Inferior parietal cortex (tissue), 1 donor: ENCODE results near the gene APOL1.
A peak's percentile ranks its signal among the peaks of the same experiment; 100 is the strongest.

Experiments used
- DNase-seq: peaks from one replicate; pipeline ENCODE4 v3.0.0-alpha.2; 2016; ENCODE audit errors: extremely low spot score

Gene APOL1

DNA sequence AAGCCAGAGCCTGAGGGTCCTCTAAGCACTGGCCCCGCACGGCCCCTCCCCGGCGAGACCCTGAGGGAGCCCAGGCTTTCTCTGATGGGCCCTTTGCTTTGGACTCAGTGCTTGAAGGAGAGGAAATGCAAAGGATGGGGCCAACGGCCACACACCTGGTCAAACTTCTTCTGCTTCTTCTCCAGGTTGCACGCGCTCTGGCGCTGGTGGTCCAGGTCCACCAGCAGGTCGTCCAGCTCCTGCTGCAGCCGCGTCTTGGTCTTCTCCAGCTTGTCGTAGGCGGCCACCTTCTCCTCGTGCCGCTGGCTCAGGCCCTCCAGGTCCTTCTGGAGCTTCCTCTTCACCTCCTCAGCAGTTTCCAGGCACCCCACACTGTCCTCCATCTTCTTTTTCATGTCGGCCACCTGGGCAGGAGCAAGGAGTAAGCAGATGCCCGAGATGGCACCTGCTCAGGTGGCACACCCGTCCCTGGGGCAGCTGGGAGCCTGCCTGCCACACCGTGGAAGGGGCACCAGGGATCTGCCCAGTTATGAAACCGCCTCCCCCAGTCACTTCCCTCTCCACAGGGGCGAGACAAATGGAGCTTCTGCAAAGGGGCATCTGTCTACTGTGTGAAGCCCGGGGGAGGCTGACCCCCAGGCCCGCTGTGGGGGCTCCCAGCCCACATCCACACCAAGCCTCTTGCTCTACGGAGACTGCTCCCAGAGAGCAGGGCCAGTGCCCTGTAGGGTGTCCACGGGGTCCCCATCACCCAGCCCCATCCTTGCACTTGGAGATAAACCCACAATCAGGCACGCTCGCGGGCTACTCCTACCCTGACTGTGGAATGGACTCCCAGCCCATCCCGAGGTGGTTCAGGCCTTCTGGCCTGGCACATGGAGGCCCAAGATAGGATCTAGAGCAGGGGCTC lies 39.2 kb downstream of the APOL1 start:
- no peak for DNase-seq

DNA sequence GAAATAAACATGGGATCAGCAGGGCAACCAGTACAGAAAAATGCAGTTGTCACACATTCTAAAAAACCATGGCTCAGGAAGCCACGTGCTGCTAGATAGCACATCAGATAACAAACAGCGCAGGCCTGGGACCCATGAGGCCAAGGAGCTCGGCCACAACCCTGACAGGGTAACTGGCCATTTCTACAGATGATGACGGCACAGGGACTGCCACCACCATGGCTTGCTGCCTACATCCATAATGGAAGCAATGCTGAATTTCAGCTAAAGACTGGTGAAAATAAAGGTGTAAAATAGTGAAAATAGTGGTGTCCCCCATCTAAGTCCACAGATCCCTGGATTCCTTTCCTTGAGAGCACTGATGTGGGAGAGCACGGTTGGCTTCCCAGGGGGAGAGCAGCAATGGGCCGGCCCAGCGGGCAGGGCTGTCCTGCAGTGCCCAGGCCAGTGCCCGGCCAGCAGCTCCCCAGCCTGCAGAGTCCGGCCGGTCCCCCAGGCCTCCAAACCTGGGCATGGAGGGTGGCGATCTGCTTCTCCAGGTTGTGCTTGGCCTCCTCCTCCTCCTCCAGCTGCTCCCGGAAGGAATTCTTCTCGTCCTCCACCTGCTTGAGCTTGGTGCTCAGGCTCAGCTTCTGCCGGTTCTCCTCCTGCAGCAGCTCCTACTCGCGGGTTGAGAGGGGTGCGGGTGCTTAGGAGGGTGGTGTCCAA lies 40.0 kb downstream of the APOL1 start:
- no peak for DNase-seq

DNA sequence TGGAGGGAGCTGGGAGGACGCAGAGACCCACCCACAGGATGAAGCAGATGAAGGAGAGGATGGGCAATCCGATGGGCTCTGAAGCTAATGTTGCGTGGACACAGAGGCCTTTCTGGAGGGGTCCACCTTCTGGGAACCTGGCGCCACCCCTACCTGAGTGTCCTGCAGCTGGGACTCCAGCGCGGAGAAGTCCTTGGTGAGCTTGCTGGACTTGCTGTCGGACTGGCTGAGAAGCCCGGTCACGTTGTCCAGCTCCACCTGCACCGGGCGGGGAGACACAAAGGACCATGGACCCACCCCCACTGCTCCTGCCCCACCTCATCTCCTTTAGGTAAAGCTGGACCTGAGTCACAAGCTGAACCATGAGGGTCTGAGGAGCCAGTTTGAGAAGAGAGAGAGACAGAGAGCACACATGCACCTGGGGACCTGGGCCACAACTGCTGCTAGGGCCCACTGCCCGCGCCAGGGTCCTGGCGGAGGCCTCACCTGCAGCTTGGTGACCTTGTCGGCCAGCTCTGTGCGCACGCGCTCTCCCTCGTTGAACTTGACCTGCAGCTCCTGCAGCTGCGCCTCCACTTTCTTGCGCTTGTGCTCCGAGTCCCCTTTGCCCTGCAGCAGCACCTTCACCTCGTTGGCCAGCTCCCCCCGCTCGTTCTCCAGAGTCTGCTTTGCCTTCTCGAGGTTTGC lies 40.8 kb downstream of the APOL1 start:
- no peak for DNase-seq

DNA sequence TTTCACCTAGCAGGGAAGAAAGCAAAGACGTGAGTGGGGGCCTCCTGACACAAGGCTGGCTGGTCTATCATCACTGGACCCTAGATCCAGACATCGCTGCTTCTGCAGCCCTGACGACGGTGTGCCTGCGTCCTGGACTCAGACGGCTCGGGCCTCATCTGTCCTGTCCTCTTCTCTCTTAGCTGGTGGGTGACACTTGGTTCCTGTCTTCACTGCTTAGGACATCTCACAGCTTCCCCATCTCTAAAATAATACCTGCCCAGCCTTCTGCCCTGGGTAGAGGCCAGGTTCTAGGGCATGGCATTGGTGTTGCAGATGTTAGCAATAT lies 41.3 kb downstream of the APOL1 start:
- DNase-seq = no peak

DNA sequence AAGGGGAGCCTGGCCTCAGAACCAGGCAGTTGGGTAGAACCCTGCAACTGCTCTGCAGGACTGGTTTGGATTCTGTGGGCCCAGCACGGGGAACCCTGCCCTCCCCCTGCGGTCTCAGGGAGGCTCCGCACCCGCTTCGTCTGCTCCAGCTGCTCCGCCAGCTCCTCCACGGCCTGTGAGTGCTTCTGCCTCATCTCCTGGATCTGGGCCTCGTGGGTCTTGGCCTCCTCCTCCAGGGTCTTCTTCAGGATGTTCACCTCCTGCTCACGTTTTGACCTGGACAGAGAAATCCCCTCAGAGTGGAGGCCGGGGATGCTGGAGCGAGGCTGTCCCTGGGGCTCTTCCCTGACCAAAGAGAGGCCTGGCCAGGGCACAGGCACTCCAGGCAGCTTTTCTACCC lies 41.9 kb downstream of the APOL1 start:
- DNase-seq = no peak

DNA sequence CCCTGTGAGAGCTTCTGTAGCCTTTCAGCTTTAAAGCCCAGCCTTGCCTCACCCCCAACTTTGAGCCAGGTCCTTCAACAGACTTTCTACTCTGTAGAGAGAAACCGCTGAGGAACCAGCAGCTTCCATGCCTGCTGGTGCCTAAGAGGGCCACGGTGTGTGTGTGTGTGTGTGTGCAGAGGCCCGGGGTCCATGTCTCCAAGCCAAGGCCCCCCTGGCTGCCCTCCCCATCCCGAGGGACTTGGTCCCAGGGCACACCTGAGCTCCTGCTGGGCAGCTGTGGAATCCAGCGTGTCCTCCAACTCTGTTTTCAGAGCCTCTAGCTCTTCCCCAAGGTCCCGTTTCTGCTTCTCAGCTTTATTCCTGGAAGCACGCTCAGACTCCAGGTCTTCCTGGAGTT lies 42.3 kb downstream of the APOL1 start:
- DNase-seq = no peak

DNA sequence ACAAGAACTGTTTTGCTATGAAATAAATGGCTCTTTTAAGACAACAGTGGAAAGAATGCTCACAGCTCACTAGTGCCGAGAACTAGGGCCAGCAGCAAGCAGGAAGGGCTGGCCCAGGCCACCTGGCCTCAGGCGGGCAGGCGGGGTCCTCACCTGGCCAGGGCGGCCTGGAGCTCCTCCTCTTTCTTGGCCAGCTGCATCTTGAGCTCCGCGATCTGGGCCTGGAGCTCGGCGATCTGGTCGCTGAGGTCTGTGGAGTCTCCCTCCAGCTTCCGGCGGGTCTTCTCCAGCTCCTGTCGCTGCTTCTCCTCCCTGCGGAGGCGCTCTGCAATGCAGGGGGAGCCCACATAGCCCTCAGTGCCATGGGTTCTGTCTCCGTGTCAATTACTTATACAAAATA lies 43.8 kb downstream of the APOL1 start:
- DNase-seq = no peak

DNA sequence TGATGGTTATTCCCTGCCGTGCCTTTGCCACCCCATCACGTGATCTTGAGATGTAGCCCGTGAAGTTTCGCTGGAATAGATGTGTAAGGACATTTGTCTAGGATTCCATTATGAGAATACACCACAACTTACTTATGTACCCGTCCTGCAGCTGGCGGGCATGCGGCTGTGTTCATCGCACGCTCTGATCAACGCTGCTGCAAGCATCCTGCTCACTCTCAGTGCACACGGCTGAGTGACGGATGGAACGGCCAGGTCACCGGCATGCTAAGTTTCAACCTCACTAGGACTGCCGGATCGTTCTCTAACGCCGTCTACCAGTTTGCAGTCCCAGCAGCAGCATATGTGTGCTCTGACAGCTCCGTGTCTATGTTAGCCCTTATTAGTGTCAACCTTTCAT lies 44.6 kb downstream of the APOL1 start:
- DNase-seq = no peak

DNA sequence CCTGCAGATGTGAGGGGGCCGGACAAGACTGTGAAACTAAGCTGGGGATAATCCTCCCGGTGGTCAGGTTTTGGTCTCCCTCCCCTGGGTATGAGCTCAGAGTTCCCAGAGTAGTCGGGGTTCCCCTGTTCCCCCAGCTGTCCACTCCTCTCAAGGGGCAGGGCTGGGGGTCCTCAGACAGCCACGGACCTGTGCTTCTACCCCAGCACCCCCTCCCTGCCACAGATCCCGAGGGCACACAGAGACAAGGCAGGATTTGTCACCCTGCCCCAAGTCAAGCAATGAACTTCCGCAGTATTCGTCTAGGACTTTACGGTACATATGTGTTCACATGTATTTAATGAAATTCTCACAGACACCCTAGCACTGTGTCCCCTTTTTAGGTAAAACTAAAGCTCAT lies 45.2 kb downstream of the APOL1 start:
- no peak for DNase-seq

DNA sequence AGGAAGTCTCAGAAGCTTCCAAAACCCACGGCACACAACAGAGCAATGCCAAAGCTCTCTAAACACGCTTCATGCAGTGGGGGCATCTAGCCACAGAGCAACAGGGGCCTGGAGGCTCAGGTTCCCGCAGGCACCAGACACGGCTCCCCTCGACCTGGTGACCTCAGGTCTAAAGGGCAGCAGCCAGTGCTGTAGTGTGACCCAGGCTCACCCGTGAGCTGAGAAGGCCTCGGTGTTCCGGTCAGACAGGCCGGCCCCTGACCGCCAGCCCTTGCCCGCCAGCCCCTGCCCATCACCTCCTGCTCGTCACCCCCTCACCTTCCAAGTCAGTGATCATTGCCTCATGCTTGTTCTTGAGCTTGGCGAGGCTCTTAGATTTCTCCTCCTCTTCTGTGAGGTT lies 45.7 kb downstream of the APOL1 start:
- DNase-seq = no peak

DNA sequence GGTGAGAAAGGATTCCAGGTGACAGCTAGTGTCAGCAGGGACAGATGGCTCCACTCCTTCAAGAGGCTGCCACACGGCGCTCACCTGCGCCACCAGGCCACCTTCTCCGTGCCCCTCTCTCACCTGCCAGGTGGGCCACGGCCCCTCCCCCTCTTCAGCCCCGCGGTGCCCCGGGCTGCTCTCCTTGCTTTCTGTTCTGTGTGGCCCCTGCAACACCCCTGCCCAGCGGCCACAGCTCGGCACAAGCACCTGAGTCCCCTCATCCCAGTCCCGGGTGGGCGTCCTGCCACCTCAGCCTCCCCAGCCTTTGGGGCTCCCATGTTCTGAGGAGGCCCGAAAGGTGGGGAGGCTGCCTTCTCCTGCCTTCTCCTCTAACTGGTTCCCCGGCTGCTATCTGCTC lies 46.4 kb downstream of the APOL1 start:
- DNase-seq = no peak

DNA sequence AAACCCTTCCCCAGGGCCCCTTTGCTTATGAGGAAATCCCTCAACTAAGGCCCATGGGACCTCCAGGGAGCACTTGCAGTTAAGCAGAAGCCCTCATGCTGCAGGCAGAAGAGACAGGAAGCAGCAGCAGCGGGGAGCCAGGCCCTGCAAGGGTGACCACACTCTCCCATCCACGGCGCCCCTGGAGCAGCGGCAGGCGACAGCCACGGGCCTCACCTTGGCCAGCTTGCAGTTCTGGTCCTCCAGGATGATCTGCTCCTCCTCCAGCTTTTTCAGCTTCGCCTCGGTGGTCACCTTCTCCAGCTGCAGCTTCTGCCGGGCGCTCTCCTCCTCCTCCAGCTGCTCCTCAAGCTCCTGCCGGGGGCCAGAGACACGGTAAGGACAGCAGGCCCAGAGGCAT lies 47.0 kb downstream of the APOL1 start:
- no peak for DNase-seq

DNA sequence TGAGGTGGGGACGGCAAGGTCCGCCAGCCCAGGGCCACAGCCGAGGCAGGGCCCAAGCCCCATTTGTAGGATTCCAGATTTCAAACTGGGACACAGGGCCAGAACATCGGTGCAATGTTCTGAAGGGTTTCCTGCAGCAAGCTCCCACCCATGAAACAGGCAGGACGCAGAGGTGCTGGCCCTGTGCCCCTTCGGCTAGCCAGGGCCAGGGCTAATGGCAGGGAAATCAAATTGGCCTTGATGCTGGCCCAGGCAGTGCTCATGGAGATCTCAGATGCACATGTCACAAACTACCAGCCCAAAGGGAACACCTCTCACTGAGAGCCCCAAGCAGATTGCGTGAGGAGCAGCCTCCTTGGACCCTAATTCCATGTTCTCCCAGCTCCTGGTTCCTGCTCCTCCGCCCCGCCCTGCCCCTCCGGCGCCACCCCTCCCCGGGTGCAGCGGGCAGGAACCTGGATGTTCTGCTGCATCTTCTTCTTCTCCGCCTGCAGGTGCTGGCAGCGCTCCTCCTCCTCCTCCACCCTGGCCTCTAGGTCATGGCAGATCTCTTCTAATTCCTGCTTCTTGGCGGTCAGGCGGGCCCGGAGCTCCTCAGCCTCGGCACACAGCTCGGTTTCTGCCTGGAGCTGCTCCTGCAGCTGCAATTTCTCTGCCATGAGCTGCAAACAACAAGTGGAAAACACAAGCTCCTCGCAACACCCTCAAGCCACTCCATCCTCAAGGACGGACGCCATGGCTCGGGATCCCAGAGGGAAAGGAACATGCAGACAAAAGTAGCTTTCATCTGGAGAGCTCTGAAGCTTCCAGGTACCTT lies 47.7 kb downstream of the APOL1 start:
- DNase-seq = no peak

DNA sequence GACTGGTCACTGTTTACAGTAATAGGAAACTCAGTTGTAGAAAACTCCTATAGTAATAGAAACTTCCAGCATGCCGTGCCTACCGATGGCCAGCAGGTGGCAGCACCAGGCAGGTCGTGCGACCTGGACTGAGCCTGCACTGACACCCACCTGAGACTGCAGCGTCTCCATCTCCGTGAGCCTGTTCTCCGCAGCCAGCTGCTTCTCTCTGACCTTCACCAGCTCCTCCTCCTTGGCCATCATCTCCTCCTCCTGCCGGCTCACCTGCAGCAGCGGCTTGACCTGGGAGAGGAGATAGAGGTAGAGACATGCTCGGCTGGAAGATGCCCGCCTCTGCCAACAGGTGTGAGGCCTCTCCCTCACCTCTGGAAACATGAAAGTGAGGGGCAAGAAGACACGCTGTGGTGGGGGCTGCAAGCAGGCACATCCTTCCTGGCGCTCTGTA lies 48.5 kb downstream of the APOL1 start:
- DNase-seq = peak; percentile 77

DNA sequence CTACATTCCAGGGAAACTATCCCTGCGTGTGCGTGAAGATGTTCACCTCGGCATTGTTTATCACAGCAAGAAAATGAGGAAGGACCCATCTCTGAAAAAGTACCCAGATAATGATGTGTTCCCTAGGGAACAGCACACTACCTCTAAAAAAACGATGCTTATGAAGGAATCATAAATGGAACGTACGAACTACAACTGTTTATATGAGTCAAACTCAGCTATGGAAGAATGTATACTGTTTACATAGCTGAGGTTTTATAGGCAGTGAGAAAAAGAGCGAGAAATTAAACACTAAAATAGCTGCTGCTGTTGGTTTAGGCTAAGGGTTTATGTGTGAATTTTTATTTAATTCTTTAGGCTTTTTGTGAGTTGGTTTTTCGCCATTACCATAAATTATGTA lies 48.9 kb downstream of the APOL1 start:
- DNase-seq = no peak

DNA sequence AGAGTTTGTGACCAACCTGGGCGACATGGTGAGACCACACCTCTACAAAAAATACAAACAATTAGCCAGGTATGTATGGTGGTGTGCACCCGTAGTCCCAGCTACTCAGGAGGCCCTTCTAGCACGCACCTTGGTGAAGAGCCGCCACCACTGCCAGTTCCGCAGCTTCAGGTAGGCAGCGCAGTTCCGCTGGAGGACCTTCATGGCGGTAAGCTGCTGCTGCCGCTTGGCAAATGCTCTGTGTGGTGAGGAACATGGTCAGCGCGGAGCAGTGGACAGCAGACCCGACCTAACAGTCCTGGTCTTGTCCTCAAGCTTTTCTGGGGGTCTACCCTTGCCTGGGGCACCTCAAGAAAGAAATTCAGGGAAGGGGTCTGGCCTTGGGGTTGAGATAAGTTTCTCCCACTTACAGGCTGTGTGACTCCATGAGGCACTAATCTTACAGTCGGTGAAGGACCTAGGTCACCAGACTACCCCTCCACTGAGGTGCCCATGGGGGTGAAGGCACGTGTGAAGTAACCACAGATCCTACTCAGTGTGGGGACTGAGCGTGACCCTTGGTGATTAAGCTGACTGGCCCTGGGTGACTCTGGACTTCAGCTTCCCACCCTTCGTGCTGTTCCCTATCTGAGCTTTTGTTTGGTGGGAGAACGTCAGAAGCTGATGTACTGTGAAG lies 49.6 kb downstream of the APOL1 start:
- no peak for DNase-seq

DNA sequence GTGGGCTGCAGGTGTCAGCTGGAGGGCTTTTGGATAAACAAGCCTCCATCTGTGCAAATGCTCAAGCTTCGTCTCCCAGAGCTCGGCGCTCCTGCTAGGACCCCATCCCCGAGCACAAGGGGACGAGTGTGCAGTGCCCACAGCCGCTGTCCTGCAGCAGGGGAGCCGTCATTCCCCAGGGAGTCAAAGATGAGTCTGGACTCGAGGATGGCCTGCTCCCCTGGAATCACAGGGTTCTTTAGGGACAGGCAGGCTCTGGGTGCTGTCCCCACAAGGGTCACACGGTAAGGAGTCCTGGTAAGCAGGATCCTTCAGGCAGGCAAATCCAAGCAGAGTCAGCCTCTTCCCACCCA lies 50.2 kb downstream of the APOL1 start:
- no peak for DNase-seq

DNA sequence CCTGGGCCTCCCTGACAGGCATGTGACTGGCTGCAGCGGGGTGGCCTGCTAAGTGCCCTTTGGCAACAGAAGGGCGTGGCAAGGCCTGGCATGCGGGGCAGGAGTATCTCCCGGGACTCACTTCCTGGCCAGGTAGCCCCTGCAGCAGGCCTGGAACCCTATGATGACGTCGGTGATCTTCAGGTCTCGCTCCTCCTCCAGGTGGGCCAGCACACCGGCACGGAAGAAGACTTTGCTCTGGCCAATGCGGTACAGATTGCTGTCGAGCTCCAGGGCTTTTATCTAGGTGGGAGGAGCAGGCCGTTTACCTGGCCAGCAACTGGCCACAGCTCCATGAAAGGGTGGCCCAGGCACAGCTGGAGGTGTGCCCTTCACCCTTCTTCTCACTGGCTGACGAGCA lies 50.9 kb downstream of the APOL1 start:
- DNase-seq = no peak

DNA sequence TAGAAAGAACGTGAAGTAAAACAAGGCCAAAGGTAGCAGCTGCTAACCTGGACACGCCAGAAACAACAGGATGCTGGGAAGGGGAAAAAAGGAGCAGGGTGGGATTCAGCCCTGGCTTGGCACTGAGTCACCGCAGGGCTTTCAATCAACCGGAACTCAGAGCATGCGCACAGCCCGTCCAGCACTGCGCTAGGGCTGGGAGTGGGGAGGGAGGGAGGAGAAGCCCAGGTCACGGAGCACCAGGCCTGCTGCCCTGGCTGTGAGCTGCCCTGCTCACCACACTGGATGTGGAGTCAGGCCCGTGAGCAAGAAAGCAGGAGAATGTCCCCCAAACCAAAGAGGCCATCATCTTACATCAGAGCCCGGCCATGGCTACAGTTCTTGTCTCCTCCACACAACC lies 51.5 kb downstream of the APOL1 start:
- DNase-seq = no peak

DNA sequence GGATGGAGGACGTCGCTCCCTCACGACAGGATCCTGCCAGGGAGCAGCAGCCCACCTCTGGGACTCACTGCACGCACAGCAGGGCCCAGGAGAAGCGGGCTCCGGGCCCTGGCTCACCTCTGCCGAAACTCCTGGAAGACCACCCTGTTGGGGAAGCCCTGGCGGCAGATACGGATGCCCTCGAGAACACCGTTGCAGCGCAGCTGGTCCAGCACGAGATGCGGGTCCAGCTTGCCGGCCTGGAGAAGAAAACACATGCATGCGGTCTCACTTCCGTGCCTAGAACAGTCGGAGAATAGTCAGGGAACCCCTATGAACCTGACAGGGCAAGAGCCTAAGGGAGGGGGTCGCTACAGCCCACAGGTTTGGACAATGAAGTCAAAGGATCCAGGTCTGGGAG lies 52.9 kb downstream of the APOL1 start:
- no peak for DNase-seq

DNA sequence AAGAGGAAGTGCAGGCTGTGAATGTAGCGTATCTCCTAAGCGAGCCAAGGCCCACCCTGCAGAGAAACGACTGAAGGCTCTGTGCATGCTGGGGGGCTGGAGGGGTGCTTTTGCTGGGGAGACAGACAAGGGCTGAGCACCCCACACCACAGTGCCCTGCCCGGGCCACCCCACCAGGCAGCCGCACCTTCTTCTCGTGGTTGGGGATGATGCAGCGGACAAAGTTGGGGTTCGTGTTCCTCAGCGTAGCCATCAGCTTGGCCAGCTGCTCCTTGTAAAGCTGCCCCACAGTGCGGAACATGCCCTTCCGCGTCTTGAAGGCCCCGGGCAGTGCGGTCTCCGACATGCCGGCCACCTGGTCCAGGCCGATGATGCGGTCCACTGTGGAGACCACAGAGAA lies 53.3 kb downstream of the APOL1 start:
- no peak for DNase-seq

DNA sequence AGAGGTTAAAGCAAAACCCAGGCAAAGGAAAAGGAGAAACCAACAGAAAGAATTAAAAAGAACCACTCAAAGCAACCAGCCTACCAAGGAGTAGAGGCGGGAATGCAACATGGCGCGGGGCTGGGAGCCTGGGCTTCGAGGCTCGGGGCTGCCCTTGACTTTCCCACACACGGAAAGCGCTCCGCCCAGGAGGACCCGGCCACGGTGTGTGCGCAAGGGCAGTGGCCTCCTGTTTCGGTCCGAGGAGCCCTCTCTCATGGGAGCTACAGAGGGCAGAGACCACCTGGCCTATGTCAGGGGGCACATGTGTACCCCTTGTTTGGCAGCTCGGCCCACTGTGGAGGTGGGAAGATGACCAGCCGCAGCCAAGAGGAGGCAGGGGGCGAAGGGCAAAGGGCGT lies 55.9 kb downstream of the APOL1 start:
- DNase-seq = no peak
